Measurements from ENCODE around the gene HPSE. TPM values are rescaled to one million over a fixed set of nuclear protein-coding genes. Genes with fewer than 3 reads are reported as not detected.

HPSE gene
- total and polyA plus RNA-seq, 2 donors (not counting 3 experiments of a cell fraction or from before 2014, with no cell fraction given) = 3.5 to 7.0 TPM

DNA sequence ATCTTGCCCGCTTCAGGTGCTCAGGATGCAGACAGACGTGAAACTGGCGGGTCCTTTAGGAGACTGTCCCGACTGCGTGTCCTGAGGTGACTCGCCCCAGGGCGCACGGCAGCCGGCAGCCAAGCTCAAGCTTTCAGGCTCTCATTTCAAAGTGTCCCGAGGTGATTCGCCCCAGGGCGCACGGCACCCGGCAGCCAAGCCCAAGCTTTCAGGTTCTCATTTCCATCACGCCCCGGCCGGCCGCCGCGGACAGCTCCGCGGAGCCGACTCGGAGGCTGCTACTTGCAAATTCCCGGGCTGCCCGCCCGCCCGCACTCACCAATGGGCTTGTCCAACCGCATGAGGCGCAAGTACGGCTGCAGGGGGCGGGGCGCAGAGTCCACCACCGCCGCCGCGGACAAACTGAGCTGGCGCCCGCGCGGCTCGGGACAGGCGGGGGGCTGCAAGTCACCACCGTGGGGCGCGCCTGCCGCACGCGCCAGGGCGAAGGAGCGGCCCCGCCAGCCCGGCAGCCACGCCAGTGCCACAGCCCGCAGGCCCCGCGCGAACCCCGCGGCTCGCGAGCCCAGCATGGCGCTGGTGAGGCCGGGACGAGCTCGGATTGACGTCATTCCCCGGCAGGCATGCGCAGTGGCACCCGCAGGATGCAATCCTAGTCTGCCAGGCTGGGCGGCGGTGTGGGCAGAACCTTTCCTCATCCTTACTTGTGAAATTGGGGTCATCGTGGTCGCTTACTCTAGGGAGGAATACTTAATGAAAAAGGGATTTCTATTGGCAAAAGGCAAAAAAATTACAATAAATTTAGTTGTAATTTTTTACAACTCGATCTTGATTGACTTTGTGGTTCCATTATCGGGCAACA is 50.2 kb downstream of the HPSE start, which contains the start of gene COQ2:
Gene COQ2 (minus strand): TSS at position 606 of the 862 bp plus-strand sequence. CDS start 34 bp downstream, at position 572.
- FAIRE-seq (peak; percentile 87), DNase-seq (ENCODE audit: low read depth, low spot score) (peak; percentile 96)
- TF ChIP-seq GATA2 (IDR thresholded peaks at IDR 0.05; ENCODE audit: insufficient read depth, insufficient read length, low read depth, low read length) (no peak), MAX (IDR thresholded peaks at IDR 0.05; ENCODE audit: insufficient read depth, insufficient read length) (no peak), POLR2AphosphoS5 (IDR thresholded peaks at IDR 0.05; ENCODE audit: insufficient read depth, low read depth, low read length) (peak; percentile 88), EZH2 (IDR thresholded peaks at IDR 0.05; ENCODE audit: borderline replicate concordance, low read depth, low read length, severe bottlenecking) (no peak), MYC (IDR thresholded peaks at IDR 0.05; ENCODE audit: low read depth, low read length) (no peak), JUN (IDR thresholded peaks at IDR 0.05; ENCODE audit: borderline replicate concordance, insufficient read depth, insufficient read length, low read depth) (no peak), CTCF (IDR thresholded peaks at IDR 0.05; ENCODE audit: extremely low read depth in 1 of 2, insufficient read depth in 1 of 2, low read depth in 1 of 2, low read length in 2 of 2) (peak in 1 of 2 donors; percentile 26), FOS (IDR thresholded peaks at IDR 0.05; ENCODE audit: borderline replicate concordance, insufficient read depth, low read length) (no peak), POLR2A (IDR thresholded peaks at IDR 0.05; ENCODE audit: low read depth, low read length) (peak; percentile 92)
- dilution Hi-C loops (cut with MboI; ENCODE audit: extremely low pct_ligation_motif_present, low sequenced_read_pairs) = no loop called here
- peak within 1 kb of the TSS; percentile 90 for H3K9ac ChIP-seq (replicated peaks; ENCODE audit: extremely low read depth, insufficient read depth, low read length)
- H3K79me2 ChIP-seq (ENCODE audit: control insufficient read depth, insufficient read depth, low read length) = peaks cover 7% of the 10 kb centered on the region
- no peaks in the 10 kb centered on the region for H4K20me1 ChIP-seq (replicated peaks; ENCODE audit: control insufficient read depth, extremely low read depth, insufficient read depth, low read length)
- intact Hi-C loops (cut with micrococcal nuclease) = loop anchor here (1.0 to 5.0 kb wide), 11 partner anchors 36 to 854 kb away; partner anchors contain the start of genes COPS4, ENOPH1, HELQ and HNRNPDL
- no peaks in the 10 kb centered on the region for H3K36me3 ChIP-seq (ENCODE audit: control insufficient read depth in 2 of 2, extremely low read depth in 1 of 2, insufficient read depth in 2 of 2, low read length in 2 of 2)
- peak within 1 kb of the TSS; percentile 76 for H2AFZ ChIP-seq (ENCODE audit: low read depth, low read length)
- CTCF ChIA-PET = interaction anchor here (0.6 to 5.4 kb wide), 40 partner anchors 9 to 545 kb away, joined by 3 to 146 read pairs (median 4); partner anchors contain the start of genes COPS4, HELQ, HPSE and LIN54
- H3K4me3 ChIP-seq (replicated peaks in 1 of 3; ENCODE audit: insufficient read depth in 1 of 3, low read depth in 1 of 3, low read length in 3 of 3) = peak within 1 kb of the TSS; percentile 35 to 82 (median 52)
- POLR2A ChIA-PET = interaction anchor here (0.8 to 1.3 kb wide), 6 partner anchors 45 to 384 kb away, joined by 3 to 4 read pairs (median 3); partner anchors contain the start of genes HELQ, MRPS18C and THAP9
- H3K9me1 ChIP-seq (replicated peaks; ENCODE audit: control insufficient read depth, extremely low read depth, insufficient read depth, low read length) = no peaks in the 10 kb centered on the region
- H3K27me3 ChIP-seq (ENCODE audit: control insufficient read depth in 2 of 2, insufficient read depth in 2 of 2, low read length in 2 of 2) = no peaks in the 10 kb centered on the region
- peak within 1 kb of the TSS; percentile 88 for H3K4me2 ChIP-seq (ENCODE audit: insufficient read depth, low read length)
- no TSS peak for BruUV-seq (replicated peaks)
- H3K27ac ChIP-seq (ENCODE audit: insufficient read depth, low read depth, low read length) = peak within 1 kb of the TSS; percentile 87
- peaks cover 23% of the 10 kb centered on the region for H3K4me1 ChIP-seq (ENCODE audit: control insufficient read depth, extremely low read depth, insufficient read depth, low read length)
- H3K9me3 ChIP-seq (replicated peaks; ENCODE audit: control insufficient read depth, insufficient read depth, low read length) = no peaks in the 10 kb centered on the region
